Astrocyte (in vitro differentiated cells and primary cell): Measurements from ENCODE around the gene NID2.

Source experiments
- EZH2 ChIP-seq: IDR thresholded peaks from 2 replicates; pipeline ENCODE4 v1.6.1; 2012; ENCODE audit warnings: mild to moderate bottlenecking, low read length, inconsistent platforms; ENCODE audit not compliant: insufficient read depth
- TF ChIP-seq, protein P1 (sequence below): IDR thresholded peaks from 2 replicates; pipeline ENCODE4 v1.5.1; 2011; ENCODE audit warnings: low read depth, mild to moderate bottlenecking, inconsistent platforms, low read length, moderate library complexity; ENCODE audit not compliant: insufficient read depth

GRCh38 chr14:51999084-51999483 is 69.8 kb downstream of the NID2 start:
- TF ChIP-seq, protein P1, sequence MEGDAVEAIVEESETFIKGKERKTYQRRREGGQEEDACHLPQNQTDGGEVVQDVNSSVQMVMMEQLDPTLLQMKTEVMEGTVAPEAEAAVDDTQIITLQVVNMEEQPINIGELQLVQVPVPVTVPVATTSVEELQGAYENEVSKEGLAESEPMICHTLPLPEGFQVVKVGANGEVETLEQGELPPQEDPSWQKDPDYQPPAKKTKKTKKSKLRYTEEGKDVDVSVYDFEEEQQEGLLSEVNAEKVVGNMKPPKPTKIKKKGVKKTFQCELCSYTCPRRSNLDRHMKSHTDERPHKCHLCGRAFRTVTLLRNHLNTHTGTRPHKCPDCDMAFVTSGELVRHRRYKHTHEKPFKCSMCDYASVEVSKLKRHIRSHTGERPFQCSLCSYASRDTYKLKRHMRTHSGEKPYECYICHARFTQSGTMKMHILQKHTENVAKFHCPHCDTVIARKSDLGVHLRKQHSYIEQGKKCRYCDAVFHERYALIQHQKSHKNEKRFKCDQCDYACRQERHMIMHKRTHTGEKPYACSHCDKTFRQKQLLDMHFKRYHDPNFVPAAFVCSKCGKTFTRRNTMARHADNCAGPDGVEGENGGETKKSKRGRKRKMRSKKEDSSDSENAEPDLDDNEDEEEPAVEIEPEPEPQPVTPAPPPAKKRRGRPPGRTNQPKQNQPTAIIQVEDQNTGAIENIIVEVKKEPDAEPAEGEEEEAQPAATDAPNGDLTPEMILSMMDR: no peak
- TF ChIP-seq EZH2: no peak
